HCT116 (cell line): ENCODE data around the gene ETS1.

Source experiments
- CTCF ChIP-seq, 3 experiments: fragments of 200-600 bp in 1 of 3; sonication (generic) in 1 of 3; IDR thresholded peaks in 2 of 3; conservative IDR thresholded peaks in 1 of 3; 2 replicates each; pipeline ENCODE4 v1.5.1; 2012 to 2017; ENCODE audit warnings: low read depth in 2 of 3, low read length in 2 of 3, antibody characterized with exemption in 1 of 3, borderline replicate concordance in 1 of 3, control low read depth in 1 of 3, mild to moderate bottlenecking in 1 of 3, mixed read lengths in 1 of 3, mixed run types in 1 of 3, moderate library complexity in 1 of 3; ENCODE audit not compliant: insufficient read depth in 1 of 3
- EZH2 ChIP-seq: fragments of 200-600 bp; sonication (generic); IDR thresholded peaks from 2 replicates; pipeline ENCODE4 v1.6.1; 2017; ENCODE audit warnings: antibody characterized with exemption, mixed run types
- YY1 ChIP-seq: IDR thresholded peaks from 2 replicates; pipeline ENCODE4 v1.6.1; 2011; ENCODE audit warnings: low read length, low read depth, moderate library complexity, mild to moderate bottlenecking; ENCODE audit not compliant: insufficient replicate concordance; ENCODE audit errors: extremely low read depth

- no peak for TF ChIP-seq CTCF (IDR thresholded peaks at IDR 0.05 in 2 of 3, conservative IDR thresholded peaks at IDR 0.05 in 1 of 3; ENCODE audit: borderline replicate concordance in 1 of 3, insufficient read depth in 1 of 3, low read depth in 2 of 3, low read length in 2 of 3)
- no peak for TF ChIP-seq YY1
- no peak for TF ChIP-seq EZH2
Observed at GRCh38 chr11:128420951-128421350, 166.4 kb downstream of the ETS1 start.
